Endothelial cell (in vitro differentiated cells): ENCODE measurements around the gene SLC37A2. TPM values are rescaled to one million over a fixed set of nuclear protein-coding genes. Genes with fewer than 3 reads are reported as not detected.

ENCODE experiments used
- DNase-seq: peaks from one replicate; pipeline ENCODE4 v3.0.0; 2021; ENCODE audit warnings: low spot score
- H3K27ac Mint-ChIP-seq: one replicate; pipeline ENCODE4 v1.8.0; 2021; ENCODE audit warnings: mixed read lengths, inconsistent platforms; ENCODE audit not compliant: unreplicated experiment
- H3K27me3 Mint-ChIP-seq: one replicate; pipeline ENCODE4 v1.8.0; 2021; ENCODE audit warnings: mild to moderate bottlenecking, moderate library complexity, mixed read lengths, inconsistent platforms; ENCODE audit not compliant: unreplicated experiment
- H3K36me3 Mint-ChIP-seq: one replicate; pipeline ENCODE4 v1.8.0; 2021; ENCODE audit warnings: mild to moderate bottlenecking, low read depth, mixed read lengths, inconsistent platforms; ENCODE audit not compliant: unreplicated experiment
- H3K4me1 Mint-ChIP-seq: one replicate; pipeline ENCODE4 v1.8.0; 2021; ENCODE audit warnings: mild to moderate bottlenecking, mixed read lengths, inconsistent platforms; ENCODE audit not compliant: unreplicated experiment
- H3K4me3 Mint-ChIP-seq: one replicate; pipeline ENCODE4 v1.8.0; 2021; ENCODE audit warnings: mild to moderate bottlenecking, mixed read lengths, inconsistent platforms; ENCODE audit not compliant: unreplicated experiment
- H3K9me3 Mint-ChIP-seq: one replicate; pipeline ENCODE4 v1.8.0; 2021; ENCODE audit warnings: mixed read lengths, inconsistent platforms; ENCODE audit not compliant: unreplicated experiment
- CTCF ChIP-seq: fragments of 200-600 bp; sonication (generic); IDR thresholded peaks from one replicate; pipeline ENCODE4 v1.5.0; 2021; ENCODE audit warnings: antibody characterized with exemption; ENCODE audit not compliant: unreplicated experiment
- total RNA-seq: library from RNA; stranded (reverse); fragmentation: NEBNext Ultra II Directional; extraction: Animal tissue kit (Norgen Biotek cat#: 25700); gene quantifications from one replicate; pipeline ENCODE4 v1.2.1, GENCODE V29; 2021; ENCODE audit not compliant: unreplicated experiment

Gene SLC37A2
- total RNA-seq, 1 donor from 2014 or later: 0.49 TPM

DNA sequence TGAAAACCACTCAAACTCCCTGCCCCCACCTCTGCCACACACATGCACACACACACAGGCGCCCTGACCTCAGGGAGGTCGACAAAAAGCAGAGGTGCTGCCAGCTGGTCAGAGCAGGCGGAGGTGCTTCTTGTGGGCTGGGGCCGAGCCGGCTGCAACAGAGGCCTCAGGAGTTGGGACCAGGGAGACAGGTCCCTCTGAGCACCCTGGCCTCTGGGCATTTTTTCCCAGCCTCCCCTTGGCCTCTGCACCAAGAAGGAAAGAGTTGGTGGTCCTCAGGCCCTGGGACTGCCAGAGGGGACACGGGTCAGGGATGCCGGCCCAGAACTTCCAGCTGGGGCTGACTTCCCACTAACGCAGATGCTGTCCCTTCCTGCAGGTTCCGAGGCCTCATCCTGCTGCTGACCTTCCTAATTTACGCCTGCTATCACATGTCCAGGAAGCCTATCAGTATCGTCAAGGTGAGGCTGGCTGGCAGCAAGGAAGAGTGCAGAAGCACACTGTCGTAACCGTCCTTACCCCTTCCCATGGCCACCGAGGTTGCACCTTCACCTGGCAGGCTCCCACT lies 13.4 kb downstream of the SLC37A2 start:
- Mint-ChIP-seq H3K4me3 (no peak overlapping the region), H3K4me1 (peaks cover 2% of the 10 kb centered on the region), H3K27ac (no peak overlapping the region), H3K36me3 (no peaks in the 10 kb centered on the region), H3K9me3 (no peaks in the 10 kb centered on the region), H3K27me3 (peaks cover 14% of the 10 kb centered on the region)
- no peak for DNase-seq
- TF ChIP-seq CTCF: no peak

DNA sequence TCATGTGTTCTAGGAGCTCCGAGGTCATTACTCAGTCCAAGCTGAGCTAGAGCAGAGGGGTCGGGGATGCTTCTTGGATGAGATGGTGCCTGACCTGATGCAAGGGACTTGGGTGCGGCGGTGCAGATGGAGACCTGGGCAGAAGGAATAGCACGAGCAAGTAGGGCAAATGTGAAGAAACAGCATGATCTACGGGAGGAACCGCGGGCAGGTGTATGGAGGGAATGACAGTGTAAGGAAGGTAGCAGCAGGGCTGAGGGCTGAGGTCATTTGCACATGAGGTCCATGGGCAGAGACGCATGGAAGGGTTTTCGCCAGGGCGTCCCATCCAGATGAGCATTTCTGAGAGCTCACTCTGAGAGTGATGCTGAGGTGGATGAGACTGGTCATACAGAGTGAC lies 14.9 kb downstream of the SLC37A2 start:
- no peak for TF ChIP-seq CTCF
- peaks cover 14% of the 10 kb centered on the region for H3K27me3 Mint-ChIP-seq
- H3K9me3 Mint-ChIP-seq: no peaks in the 10 kb centered on the region
- no peak for DNase-seq
- no peaks in the 10 kb centered on the region for H3K36me3 Mint-ChIP-seq
- H3K4me3 Mint-ChIP-seq: no peak overlapping the region
- peaks cover 2% of the 10 kb centered on the region for H3K4me1 Mint-ChIP-seq
- H3K27ac Mint-ChIP-seq: no peak overlapping the region

DNA sequence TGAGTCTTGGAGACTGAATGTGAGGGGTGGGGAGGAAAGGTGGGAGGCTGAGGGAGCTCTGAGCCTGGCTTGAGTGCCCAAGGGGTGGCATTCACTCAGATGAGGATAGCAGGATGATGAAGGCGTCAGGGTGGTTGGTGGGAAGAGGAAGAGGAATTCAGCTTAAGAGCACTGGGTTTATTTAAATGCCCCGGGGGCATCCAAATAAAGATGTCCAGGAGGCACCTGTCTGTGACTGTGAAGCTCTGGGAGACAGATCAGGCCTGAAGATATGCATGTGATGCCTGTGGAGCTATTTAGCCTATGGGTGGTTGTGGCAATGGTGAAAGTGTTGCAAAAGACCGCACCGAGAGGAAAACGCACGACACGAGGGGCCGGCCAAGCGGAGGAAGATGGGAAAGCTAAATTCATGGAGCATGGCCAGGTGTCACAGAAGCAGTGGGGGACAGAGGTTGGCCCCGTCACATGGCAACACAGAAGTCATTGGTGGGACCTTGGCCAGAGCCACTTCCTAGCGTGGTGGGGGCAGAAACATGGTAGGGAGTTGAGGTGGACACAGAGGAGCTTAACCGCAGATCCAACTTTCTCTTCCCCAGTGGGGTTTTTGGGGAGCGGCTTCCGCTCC lies 15.5 kb downstream of the SLC37A2 start:
- Mint-ChIP-seq H3K4me3 (no peak overlapping the region), H3K27me3 (peaks cover 17% of the 10 kb centered on the region), H3K9me3 (no peaks in the 10 kb centered on the region), H3K36me3 (no peaks in the 10 kb centered on the region), H3K4me1 (peaks cover 2% of the 10 kb centered on the region), H3K27ac (no peak overlapping the region)
- TF ChIP-seq CTCF: no peak
- DNase-seq: no peak

DNA sequence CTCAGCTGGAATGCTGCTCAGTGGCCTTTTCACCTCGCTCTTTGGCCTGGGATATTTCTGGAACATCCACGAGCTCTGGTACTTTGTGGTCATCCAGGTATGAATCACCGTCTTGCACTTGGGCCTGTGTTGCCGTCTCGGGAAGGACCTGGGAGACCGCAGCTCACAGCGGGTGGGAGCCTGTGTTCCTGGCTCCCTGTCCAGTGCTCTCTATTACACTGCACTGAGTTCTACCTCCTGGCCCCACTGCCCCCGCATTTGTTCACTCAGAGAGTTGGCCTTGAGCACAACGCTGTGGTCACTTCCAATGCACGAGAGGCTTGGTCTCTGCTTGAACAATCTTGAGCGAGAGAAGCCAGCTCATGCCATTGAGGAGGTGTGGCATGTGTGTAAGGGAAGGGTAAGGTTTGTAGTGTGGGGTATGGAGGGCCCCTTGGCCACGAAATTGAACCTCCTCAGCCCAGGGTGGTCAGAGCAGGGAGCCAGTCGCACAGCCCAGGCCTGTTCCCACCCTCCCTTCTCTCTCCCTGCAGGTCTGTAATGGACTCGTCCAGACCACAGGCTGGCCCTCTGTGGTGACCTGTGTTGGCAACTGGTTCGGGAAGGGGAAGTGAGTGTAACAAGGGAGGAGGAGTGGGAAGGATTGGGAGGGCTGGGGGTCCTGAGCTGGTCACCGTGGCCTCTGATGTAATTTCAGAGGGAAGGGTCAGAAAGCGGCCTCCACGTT lies 16.2 kb downstream of the SLC37A2 start:
- H3K36me3 Mint-ChIP-seq: no peaks in the 10 kb centered on the region
- H3K4me3 Mint-ChIP-seq: no peak overlapping the region
- no peak for DNase-seq
- H3K4me1 Mint-ChIP-seq: peaks cover 2% of the 10 kb centered on the region
- TF ChIP-seq CTCF: no peak
- H3K9me3 Mint-ChIP-seq: no peaks in the 10 kb centered on the region
- H3K27ac Mint-ChIP-seq: no peak overlapping the region
- peaks cover 12% of the 10 kb centered on the region for H3K27me3 Mint-ChIP-seq
